ENCODE measurements around the gene GALNT18. TPM values are rescaled to one million over a fixed set of nuclear protein-coding genes. Genes with fewer than 3 reads are reported as not detected.

The GALNT18 gene
- total RNA-seq, 1 experiment from 2014 or later = not detected

GRCh38 chr11:11411401-11411985 is 210.3 kb downstream of the GALNT18 start:
- no peaks in the 10 kb centered on the region for H3K9me2 ChIP-seq (ENCODE audit: insufficient read depth)
- H3K9me3 ChIP-seq (ENCODE audit: insufficient read depth, low read depth) = no peaks in the 10 kb centered on the region
- BruUV-seq (replicated peaks) = no TSS peak
- H4K20me1 ChIP-seq (ENCODE audit: insufficient read depth) = no peaks in the 10 kb centered on the region
- intact Hi-C loops (cut with micrococcal nuclease; ENCODE audit: unreplicated experiment) = no loop called here
- no peaks in the 10 kb centered on the region for H3K4me1 ChIP-seq (replicated peaks; ENCODE audit: insufficient read depth)
- ChIA-PET POLR2A (ENCODE audit: unreplicated experiment) (no interaction called here), CTCF (no interaction called here)
- H2AFZ ChIP-seq = no peak overlapping the region
- no peak overlapping the region for H3K27ac ChIP-seq
- no peaks in the 10 kb centered on the region for H3K36me3 ChIP-seq (ENCODE audit: low read depth)
- H3K27me3 ChIP-seq (ENCODE audit: insufficient read depth, low read depth) = peaks cover 64% of the 10 kb centered on the region
- H3F3A ChIP-seq (ENCODE audit: insufficient read depth, low read depth) = no peaks in the 10 kb centered on the region
- no peak for DNase-seq
- no peak overlapping the region for H3K4me3 ChIP-seq
- H3K79me2 ChIP-seq (ENCODE audit: low read depth) = no peaks in the 10 kb centered on the region
- H3K4me2 ChIP-seq = no peak overlapping the region
- no peak for TF ChIP-seq EZH2 (IDR thresholded peaks at IDR 0.05; ENCODE audit: low read depth)
- no peak for TF ChIP-seq CTCF (conservative IDR thresholded peaks at IDR 0.05)

DNA sequence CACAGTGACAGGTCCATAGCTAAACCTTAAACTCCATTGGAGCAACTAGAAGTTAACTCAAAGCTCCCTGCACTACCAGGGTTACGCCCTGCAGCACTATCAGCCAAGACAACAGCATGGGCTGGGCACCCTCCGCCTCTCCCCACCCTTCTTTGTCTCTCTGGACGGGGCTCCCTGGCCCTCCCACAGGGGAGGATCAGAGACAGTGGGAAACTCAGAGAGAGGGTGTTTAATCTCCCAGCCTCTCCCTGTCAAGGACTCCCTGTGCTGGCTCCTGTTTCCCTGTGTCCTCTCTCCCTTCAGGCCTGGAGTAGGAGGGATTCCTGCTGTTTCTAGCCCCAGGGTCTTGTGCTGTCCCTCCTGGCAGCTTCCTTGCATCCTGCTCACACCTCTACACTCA is 211.9 kb downstream of the GALNT18 start:
- Histone ChIP-seq H3K4me1 (replicated peaks; ENCODE audit: insufficient read depth) (no peaks in the 10 kb centered on the region), H3K36me3 (ENCODE audit: low read depth) (no peaks in the 10 kb centered on the region), H3K27me3 (ENCODE audit: insufficient read depth, low read depth) (peaks cover 73% of the 10 kb centered on the region), H3K27ac (no peak overlapping the region), H4K20me1 (ENCODE audit: insufficient read depth) (no peaks in the 10 kb centered on the region), H3K79me2 (ENCODE audit: low read depth) (no peaks in the 10 kb centered on the region), H3K4me3 (no peak overlapping the region), H3K4me2 (no peak overlapping the region), H3K9me2 (ENCODE audit: insufficient read depth) (no peaks in the 10 kb centered on the region), H3F3A (ENCODE audit: insufficient read depth, low read depth) (no peaks in the 10 kb centered on the region), H2AFZ (no peak overlapping the region), H3K9me3 (ENCODE audit: insufficient read depth, low read depth) (no peaks in the 10 kb centered on the region)
- ChIA-PET POLR2A (ENCODE audit: unreplicated experiment) (no interaction called here), CTCF (no interaction called here)
- no peak for DNase-seq
- no peak for TF ChIP-seq EZH2 (IDR thresholded peaks at IDR 0.05; ENCODE audit: low read depth)
- TF ChIP-seq CTCF (conservative IDR thresholded peaks at IDR 0.05) = no peak
- no TSS peak for BruUV-seq (replicated peaks)
- intact Hi-C loops (cut with micrococcal nuclease; ENCODE audit: unreplicated experiment) = no loop called here

- Histone ChIP-seq H3K4me1 (replicated peaks; ENCODE audit: insufficient read depth) (no peaks in the 10 kb centered on the region), H3K27me3 (ENCODE audit: insufficient read depth, low read depth) (peaks cover 72% of the 10 kb centered on the region), H3K9me3 (ENCODE audit: insufficient read depth, low read depth) (no peaks in the 10 kb centered on the region), H3K9me2 (ENCODE audit: insufficient read depth) (no peaks in the 10 kb centered on the region), H2AFZ (no peak overlapping the region), H4K20me1 (ENCODE audit: insufficient read depth) (no peaks in the 10 kb centered on the region), H3K36me3 (ENCODE audit: low read depth) (no peaks in the 10 kb centered on the region), H3K79me2 (ENCODE audit: low read depth) (no peaks in the 10 kb centered on the region), H3K4me2 (no peak overlapping the region), H3K4me3 (no peak overlapping the region), H3F3A (ENCODE audit: insufficient read depth, low read depth) (no peaks in the 10 kb centered on the region), H3K27ac (no peak overlapping the region)
- ChIA-PET CTCF (no interaction called here), POLR2A (ENCODE audit: unreplicated experiment) (no interaction called here)
- BruUV-seq (replicated peaks) = no TSS peak
- no peak for DNase-seq
- no peak for TF ChIP-seq CTCF (conservative IDR thresholded peaks at IDR 0.05)
- no peak for TF ChIP-seq EZH2 (IDR thresholded peaks at IDR 0.05; ENCODE audit: low read depth)
- intact Hi-C loops (cut with micrococcal nuclease; ENCODE audit: unreplicated experiment) = no loop called here
Observed at GRCh38 chr11:11409224-11409623, 212.6 kb downstream of the GALNT18 start.
